Adipocyte (in vitro differentiated cells): ENCODE results near the gene FBXW12.
A peak's percentile ranks its signal among the peaks of the same experiment; 100 is the strongest.
"Not testable (repeated sequence)": the region's sequence is repeated elsewhere in the genome, so short reads cannot be mapped to it uniquely, and the experiment has no call there.

Experiments
- DNase-seq: peaks from one replicate; pipeline ENCODE4 v3.0.0-alpha.2; 2015; ENCODE audit warnings: low read depth
- H3K27me3 ChIP-seq: replicated peaks from 2 replicates; pipeline ENCODE4 v1.7.0; 2013; ENCODE audit warnings: mild to moderate bottlenecking, low read length, moderate library complexity; ENCODE audit not compliant: control insufficient read depth, insufficient read depth
- H3K36me3 ChIP-seq: 2 replicates; pipeline ENCODE4 v1.7.0; 2013; ENCODE audit warnings: low read length, mild to moderate bottlenecking, moderate library complexity; ENCODE audit not compliant: control insufficient read depth, insufficient read depth, severe bottlenecking
- H3K4me1 ChIP-seq: 2 replicates; pipeline ENCODE4 v1.7.0; 2013; ENCODE audit warnings: mild to moderate bottlenecking, low read length, moderate library complexity; ENCODE audit not compliant: control insufficient read depth, insufficient read depth
- H3K4me3 ChIP-seq: 2 replicates; pipeline ENCODE4 v1.7.0; 2013; ENCODE audit warnings: mild to moderate bottlenecking, low read length, moderate library complexity
- H3K9ac ChIP-seq: 2 replicates; pipeline ENCODE4 v1.7.0; 2013; ENCODE audit warnings: mild to moderate bottlenecking, low read length, moderate library complexity
- H3K9me3 ChIP-seq: 2 replicates; pipeline ENCODE4 v1.7.0; 2013; ENCODE audit warnings: mild to moderate bottlenecking, low read length, moderate library complexity; ENCODE audit not compliant: control insufficient read depth

The FBXW12 gene

GRCh38 chr3:48388966-48389365 is 16.9 kb downstream of the FBXW12 start:
- Histone ChIP-seq H3K27me3 (no peaks in the 10 kb centered on the region), H3K4me1 (no peaks in the 10 kb centered on the region), H3K9me3 (peaks cover 7% of the 10 kb centered on the region), H3K4me3 (no peak overlapping the region), H3K9ac (no peak overlapping the region), H3K36me3 (no peaks in the 10 kb centered on the region)
- DNase-seq = no peak

GRCh38 chr3:48394391-48394790 is 22.4 kb downstream of the FBXW12 start:
- Histone ChIP-seq H3K9me3 (no peaks in the 10 kb centered on the region), H3K36me3 (no peaks in the 10 kb centered on the region), H3K27me3 (peaks cover 9% of the 10 kb centered on the region), H3K9ac (no peak overlapping the region), H3K4me1 (no peaks in the 10 kb centered on the region), H3K4me3 (no peak overlapping the region)
- DNase-seq = no peak

- Histone ChIP-seq H3K4me1 (no peaks in the 10 kb centered on the region), H3K9ac (no peak overlapping the region), H3K9me3 (no peaks in the 10 kb centered on the region), H3K4me3 (no peak overlapping the region), H3K36me3 (no peaks in the 10 kb centered on the region), H3K27me3 (peaks cover 9% of the 10 kb centered on the region)
- DNase-seq = no peak
Measured at GRCh38 chr3:48395714-48396113, 23.7 kb downstream of the FBXW12 start.

- no peaks in the 10 kb centered on the region for H3K36me3 ChIP-seq
- H3K9ac ChIP-seq = no peak overlapping the region
- DNase-seq = no peak
- no peaks in the 10 kb centered on the region for H3K9me3 ChIP-seq
- peaks cover 9% of the 10 kb centered on the region for H3K27me3 ChIP-seq
- no peak overlapping the region for H3K4me3 ChIP-seq
- H3K4me1 ChIP-seq = peaks cover 17% of the 10 kb centered on the region
Measured at GRCh38 chr3:48397767-48398681, 26.0 kb downstream of the FBXW12 start.

- H3K4me3 ChIP-seq = no peak overlapping the region
- no peak overlapping the region for H3K9ac ChIP-seq
- no peaks in the 10 kb centered on the region for H3K9me3 ChIP-seq
- DNase-seq = no peak
- H3K36me3 ChIP-seq = peaks cover 2% of the 10 kb centered on the region
- H3K4me1 ChIP-seq = peaks cover 17% of the 10 kb centered on the region
- H3K27me3 ChIP-seq = peaks cover 9% of the 10 kb centered on the region
Measured at GRCh38 chr3:48398701-48399386, 26.8 kb downstream of the FBXW12 start.

GRCh38 chr3:48399387-48400172 is 27.6 kb downstream of the FBXW12 start:
- H3K36me3 ChIP-seq = peaks cover 8% of the 10 kb centered on the region
- peaks cover 5% of the 10 kb centered on the region for H3K27me3 ChIP-seq
- no peak overlapping the region for H3K4me3 ChIP-seq
- DNase-seq = no peak
- no peaks in the 10 kb centered on the region for H3K9me3 ChIP-seq
- H3K4me1 ChIP-seq = peaks cover 17% of the 10 kb centered on the region
- H3K9ac ChIP-seq = no peak overlapping the region

- Histone ChIP-seq H3K4me3 (no peak overlapping the region), H3K9ac (no peak overlapping the region), H3K4me1 (peaks cover 17% of the 10 kb centered on the region), H3K27me3 (no peaks in the 10 kb centered on the region), H3K36me3 (peaks cover 8% of the 10 kb centered on the region), H3K9me3 (no peaks in the 10 kb centered on the region)
- DNase-seq = peak; percentile 70
Measured at GRCh38 chr3:48400824-48401433, 28.9 kb downstream of the FBXW12 start.

- not testable (repeated sequence) for H3K27me3 ChIP-seq, H3K9me3 ChIP-seq, DNase-seq
- peak overlapping the region; percentile 80 for H3K9ac ChIP-seq
- peaks cover 13% of the 10 kb centered on the region for H3K36me3 ChIP-seq
- peaks cover 17% of the 10 kb centered on the region for H3K4me1 ChIP-seq
- peak overlapping the region; percentile 58 for H3K4me3 ChIP-seq
Measured at GRCh38 chr3:48401434-48401901, 29.4 kb downstream of the FBXW12 start.

GRCh38 chr3:48402281-48402732 is 30.3 kb downstream of the FBXW12 start:
- peak; percentile 89 for DNase-seq
- H3K36me3 ChIP-seq = peaks cover 21% of the 10 kb centered on the region
- H3K9ac ChIP-seq = no peak overlapping the region
- no peak overlapping the region for H3K4me3 ChIP-seq
- H3K4me1 ChIP-seq = peaks cover 17% of the 10 kb centered on the region
- H3K9me3 ChIP-seq = no peaks in the 10 kb centered on the region
- H3K27me3 ChIP-seq = no peaks in the 10 kb centered on the region

- no peak overlapping the region for H3K4me3 ChIP-seq
Measured at GRCh38 chr3:48402907-48403306, 30.9 kb downstream of the FBXW12 start.

More at GRCh38 chr3:48402907-48403306, 30.9 kb downstream of the FBXW12 start:
- Histone ChIP-seq H3K4me1 (peaks cover 17% of the 10 kb centered on the region), H3K36me3 (peaks cover 21% of the 10 kb centered on the region), H3K9ac (no peak overlapping the region), H3K9me3 (no peaks in the 10 kb centered on the region), H3K27me3 (no peaks in the 10 kb centered on the region)
- no peak for DNase-seq
